Measurements from ENCODE around the gene KRT79. TPM values are rescaled to one million over a fixed set of nuclear protein-coding genes. Genes with fewer than 3 reads are reported as not detected.

The KRT79 gene
- polyA plus RNA-seq, 5 donors, result not detected

GRCh38 chr12:52772188-52772587, 61.9 kb downstream of the KRT79 start:
- DNase-seq, result no peak

GRCh38 chr12:52771505-52771904, 62.6 kb downstream of the KRT79 start:
- DNase-seq, result no peak

Other genes with a start within 250 kb of the KRT79 start
- under 1 TPM; 0.09 to 0.46 (median 0.18) TPM for gene KRT72, start 232.8 kb downstream of the KRT79 start, polyA plus RNA-seq (ENCODE audit: insufficient read depth in 1 of 5, insufficient read length in 5 of 5, low replicate concordance in 1 of 5)
- under 1 TPM in 4 of 5 donors, not detected in 1; 0.10 to 0.19 (median 0.15) TPM for gene KRT73, start 215.8 kb downstream of the KRT79 start, polyA plus RNA-seq (ENCODE audit: insufficient read depth in 1 of 5, insufficient read length in 5 of 5, low replicate concordance in 1 of 5)
- not detected for gene KRT2, start 182.1 kb downstream of the KRT79 start, polyA plus RNA-seq (ENCODE audit: insufficient read depth in 1 of 5, insufficient read length in 5 of 5, low replicate concordance in 1 of 5)
- under 1 TPM; 0.25 to 0.81 (median 0.71) TPM for gene KRT1, start 153.9 kb downstream of the KRT79 start, polyA plus RNA-seq (ENCODE audit: insufficient read depth in 1 of 5, insufficient read length in 5 of 5, low replicate concordance in 1 of 5)
- gene KRT77, start 130.8 kb downstream of the KRT79 start, polyA plus RNA-seq (ENCODE audit: insufficient read depth in 1 of 5, insufficient read length in 5 of 5, low replicate concordance in 1 of 5), result not detected
- not detected for gene KRT76, start 57.0 kb downstream of the KRT79 start, polyA plus RNA-seq (ENCODE audit: insufficient read depth in 1 of 5, insufficient read length in 5 of 5, low replicate concordance in 1 of 5)
- gene KRT3, start 38.2 kb downstream of the KRT79 start, polyA plus RNA-seq (ENCODE audit: insufficient read depth in 1 of 5, insufficient read length in 5 of 5, low replicate concordance in 1 of 5), result not detected
- gene KRT4, start 20.2 kb downstream of the KRT79 start, polyA plus RNA-seq (ENCODE audit: insufficient read depth in 1 of 5, insufficient read length in 5 of 5, low replicate concordance in 1 of 5), result 1 to 10 TPM; 1.3 to 6.2 (median 2.8) TPM
- gene KRT78, start 14.7 kb upstream of the KRT79 start, polyA plus RNA-seq (ENCODE audit: insufficient read depth in 1 of 5, insufficient read length in 5 of 5, low replicate concordance in 1 of 5), result under 1 TPM in 1 of 5 donors, not detected in 4; 0.16 TPM
- 100 to 1,000 TPM; 166 to 247 (median 183) TPM for gene KRT8, start 70.8 kb upstream of the KRT79 start, polyA plus RNA-seq (ENCODE audit: insufficient read depth in 1 of 5, insufficient read length in 5 of 5, low replicate concordance in 1 of 5)
- 100 to 1,000 TPM in 4 of 5 donors, 10 to 100 TPM in 1; 90.5 to 152 (median 114) TPM for gene KRT18, start 114.8 kb upstream of the KRT79 start, polyA plus RNA-seq (ENCODE audit: insufficient read depth in 1 of 5, insufficient read length in 5 of 5, low replicate concordance in 1 of 5)
- 100 to 1,000 TPM; 400 to 558 (median 539) TPM for gene EIF4B, start 172.1 kb upstream of the KRT79 start, polyA plus RNA-seq (ENCODE audit: insufficient read depth in 1 of 5, insufficient read length in 5 of 5, low replicate concordance in 1 of 5)
- gene TNS2, start 215.8 kb upstream of the KRT79 start, polyA plus RNA-seq (ENCODE audit: insufficient read depth in 1 of 5, insufficient read length in 5 of 5, low replicate concordance in 1 of 5), result 100 to 1,000 TPM in 4 of 5 donors, 10 to 100 TPM in 1; 96.5 to 138 (median 126) TPM
- gene SPRYD3, start 245.1 kb upstream of the KRT79 start, polyA plus RNA-seq (ENCODE audit: insufficient read depth in 1 of 5, insufficient read length in 5 of 5, low replicate concordance in 1 of 5), result 10 to 100 TPM; 13.9 to 22.0 (median 17.8) TPM

Data from right lung (tissue), 5 donors.